Measurements from ENCODE around the gene ADAT1.
A peak's percentile ranks its signal among the peaks of the same experiment; 100 is the strongest.
"Not testable (repeated sequence)": the region's sequence is repeated elsewhere in the genome, so short reads cannot be mapped to it uniquely, and the experiment has no call there.

The ADAT1 gene

GRCh38 chr16:75618780-75619179, 4.3 kb downstream of the ADAT1 start:
- DNase-seq, result no peak

DNA sequence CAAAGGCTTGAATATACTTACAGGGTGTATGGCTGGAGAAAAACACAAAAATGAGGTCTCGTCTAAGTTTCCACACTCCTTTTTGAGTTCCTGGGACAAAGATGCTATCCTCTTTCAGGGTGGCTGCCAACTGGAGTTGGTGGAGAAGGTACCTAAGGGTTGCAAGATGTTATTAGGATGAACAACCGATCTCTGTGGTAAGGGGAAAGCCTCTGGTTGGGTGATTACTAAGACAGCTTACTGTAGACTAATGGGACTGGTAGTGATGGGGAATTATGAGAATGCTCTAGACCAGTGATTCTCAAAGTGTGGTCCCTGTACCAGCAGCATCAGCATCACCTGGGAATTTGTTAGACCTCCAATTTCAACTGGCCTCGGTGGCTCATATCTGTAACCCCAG, 6.0 kb downstream of the ADAT1 start:
- DNase-seq, result no peak

DNA sequence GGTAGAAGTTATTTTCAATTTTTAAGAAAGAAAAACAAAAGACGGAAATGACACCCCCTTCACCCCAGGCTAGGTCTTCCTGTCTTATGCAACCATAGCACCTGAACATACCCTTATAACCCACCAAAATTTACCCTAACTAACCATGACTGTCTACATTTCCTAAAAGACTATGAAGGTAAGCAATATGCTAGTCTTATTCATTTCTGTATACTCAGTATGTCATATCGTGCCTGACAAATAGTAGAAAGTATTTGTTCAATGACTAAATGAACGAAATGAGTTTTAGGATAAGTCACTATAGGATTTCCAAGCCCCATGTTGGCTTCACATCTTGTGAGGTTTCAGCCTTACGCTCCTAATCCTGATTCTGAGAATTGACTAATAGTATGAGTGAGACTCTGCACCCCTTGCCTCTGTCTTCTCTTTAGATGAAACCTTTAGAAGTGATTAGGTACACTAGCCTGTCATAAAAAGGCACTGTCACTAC, 6.5 kb downstream of the ADAT1 start:
- DNase-seq, result no peak

DNA sequence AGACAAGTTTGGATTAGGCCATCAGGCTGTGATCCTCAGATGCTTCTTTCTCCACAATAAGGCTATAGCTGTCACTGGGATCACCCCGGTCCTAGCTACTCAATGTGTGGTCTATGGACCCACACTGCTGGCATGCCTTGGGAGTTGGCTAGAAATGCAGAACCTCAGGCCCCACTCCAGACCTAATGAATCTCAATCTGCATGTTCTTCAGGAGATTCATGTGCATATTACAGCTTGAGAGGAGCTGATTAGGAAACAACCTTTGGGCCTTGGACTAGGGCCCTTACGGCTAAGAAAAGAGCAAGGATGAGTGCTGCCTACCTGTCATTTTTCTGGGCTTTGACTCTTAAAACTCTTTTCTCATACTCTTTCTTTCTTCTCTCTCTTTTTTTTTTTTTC, 7.5 kb downstream of the ADAT1 start:
- DNase-seq, result no peak

DNA sequence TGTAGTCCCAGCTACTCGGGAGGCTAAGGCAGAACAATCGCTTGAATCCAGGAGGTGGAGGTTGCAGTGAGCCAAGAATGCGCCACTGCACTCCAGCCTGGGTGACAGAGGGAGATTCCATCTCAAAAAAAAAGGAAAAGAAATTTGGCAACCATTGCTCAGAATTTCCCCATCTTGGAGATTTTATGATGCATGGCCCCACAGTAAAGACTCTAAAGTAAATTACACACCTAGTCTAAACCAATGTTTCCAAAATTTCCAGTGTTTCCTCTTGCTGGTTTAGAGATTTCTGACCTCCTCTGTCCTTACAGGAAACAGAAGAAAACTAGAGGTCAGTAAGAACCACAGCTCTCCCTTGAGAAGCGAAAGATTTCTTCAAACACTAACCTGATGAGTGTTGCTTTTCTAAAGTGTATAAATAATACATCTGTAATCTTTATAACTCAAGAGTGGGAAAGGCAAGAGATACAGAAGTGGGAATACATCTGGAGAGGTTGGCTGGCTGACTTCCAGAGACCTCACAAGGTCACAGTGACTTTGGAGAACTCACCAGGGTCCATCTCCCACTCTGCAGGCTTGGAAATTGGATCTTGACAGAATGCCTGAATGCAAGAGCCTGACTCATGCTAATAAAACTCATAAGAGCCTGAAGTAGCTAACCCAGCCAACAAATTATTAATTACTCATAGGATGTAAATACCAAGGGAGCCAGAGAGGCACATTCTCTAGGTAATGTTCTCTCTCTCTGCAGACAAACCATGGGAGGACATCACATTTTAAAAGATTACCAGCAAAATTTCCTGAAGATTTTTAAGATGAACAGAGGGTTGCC, 8.8 kb downstream of the ADAT1 start:
- no peak for DNase-seq

- no peak for DNase-seq
Observed at GRCh38 chr16:75606507-75606906, 16.6 kb downstream of the ADAT1 start.

DNA sequence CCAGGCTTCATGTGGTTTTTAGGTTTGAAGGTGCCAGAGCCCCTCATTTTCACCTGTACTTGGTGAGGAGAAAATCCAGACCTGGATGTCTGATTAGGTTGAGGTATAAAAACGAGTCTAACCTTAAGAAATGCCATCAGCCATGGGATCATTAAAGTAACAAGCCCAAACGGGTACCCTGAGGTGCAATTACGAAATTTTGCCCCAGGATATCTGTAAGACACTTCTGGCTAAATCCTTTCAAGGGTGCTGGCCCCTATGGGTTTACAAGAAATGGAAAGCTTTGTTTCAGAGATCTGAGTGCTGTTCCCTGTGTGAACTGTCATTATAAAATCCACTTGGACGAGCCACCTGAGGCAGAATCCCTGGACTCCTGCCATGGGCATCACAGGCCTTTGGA, 19.8 kb downstream of the ADAT1 start:
- DNase-seq, result no peak

- no peak for DNase-seq
Observed at GRCh38 chr16:75599452-75600277, 23.4 kb downstream of the ADAT1 start.

- peak; percentile 15 for DNase-seq
Observed at GRCh38 chr16:75593825-75594820, 29.0 kb downstream of the ADAT1 start.

DNA sequence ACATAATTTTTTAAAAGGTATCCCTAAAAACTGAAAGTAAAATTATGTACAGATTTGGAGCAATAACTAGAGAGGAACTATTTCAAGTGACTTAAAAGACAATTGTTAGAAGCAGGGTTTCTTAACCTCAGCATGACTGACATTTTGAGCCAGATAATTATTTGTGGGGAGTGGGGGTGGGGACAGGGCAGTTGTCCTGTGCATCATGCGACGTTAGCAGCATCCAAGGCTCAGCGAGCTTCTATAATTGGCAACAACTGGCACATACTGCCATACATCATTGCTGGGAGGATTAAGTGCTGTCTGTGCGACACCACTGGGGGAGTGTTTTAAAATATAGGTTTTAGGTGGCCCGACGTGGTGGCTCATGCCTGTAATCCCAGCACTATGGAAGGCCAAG, 29.8 kb downstream of the ADAT1 start:
- DNase-seq, result no peak

DNA sequence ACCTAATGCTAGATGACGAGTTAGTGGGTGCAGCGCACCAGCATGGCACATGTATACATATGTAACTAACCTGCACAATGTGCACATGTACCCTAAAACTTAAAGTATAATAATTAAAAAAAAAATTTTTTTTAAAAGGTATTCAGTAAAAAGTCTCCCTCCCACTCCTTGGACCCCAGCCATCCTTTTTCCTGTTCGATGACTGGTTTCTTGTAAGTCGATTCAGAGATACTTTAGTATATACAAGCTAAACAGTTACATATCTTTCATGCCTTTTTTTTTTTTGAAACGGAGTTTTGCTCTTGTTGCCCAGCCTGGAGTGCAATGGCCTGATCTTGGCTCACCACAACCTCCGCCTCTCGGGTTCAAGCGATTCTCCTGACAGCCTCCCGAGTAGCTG, 31.2 kb downstream of the ADAT1 start:
- not testable (repeated sequence) for DNase-seq

DNA sequence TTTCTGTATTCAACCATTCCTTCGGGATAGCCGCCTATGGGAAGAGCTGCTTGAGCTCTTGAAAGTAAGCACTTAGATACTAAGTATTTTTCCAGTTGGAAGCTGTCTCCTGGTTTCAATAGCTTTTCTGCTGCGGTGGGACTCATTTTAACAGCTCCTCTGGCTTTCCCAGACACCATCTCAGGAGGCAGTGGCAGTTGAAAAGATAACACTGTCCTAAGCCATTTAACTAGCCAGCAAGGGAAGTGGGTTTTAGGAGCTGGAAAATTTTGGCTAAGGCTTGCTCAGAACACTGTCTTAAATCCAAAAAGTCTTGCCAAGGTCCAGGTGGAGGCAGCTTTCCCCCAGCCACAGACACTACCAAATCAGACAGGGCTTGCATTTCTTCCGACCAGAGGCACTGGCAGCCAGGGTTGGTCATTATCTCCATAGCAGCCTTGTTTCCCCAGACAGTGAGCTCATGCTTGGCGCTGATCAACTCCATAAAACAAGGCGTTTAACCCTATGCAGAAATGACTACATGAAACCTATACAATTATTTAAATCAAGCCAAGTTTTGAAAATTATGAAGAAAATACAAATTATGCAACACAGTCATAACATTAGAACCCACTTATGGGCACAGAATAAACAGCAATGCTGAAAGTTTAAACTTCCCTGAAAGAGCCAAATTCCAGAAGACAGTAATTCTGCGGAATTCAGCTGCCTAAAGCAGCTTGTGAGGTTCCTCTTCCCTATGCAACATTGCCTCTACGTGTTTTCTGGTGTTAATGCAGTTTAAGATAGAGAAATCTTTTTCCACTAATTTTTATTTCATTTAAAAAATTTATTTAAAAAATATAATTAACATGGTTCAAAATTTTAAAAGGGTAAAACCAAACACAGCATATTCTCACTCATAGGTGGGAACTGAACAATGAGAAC, 31.9 kb downstream of the ADAT1 start:
- no peak for DNase-seq

- DNase-seq, result no peak
Observed at GRCh38 chr16:75589306-75589705, 33.8 kb downstream of the ADAT1 start.

DNA sequence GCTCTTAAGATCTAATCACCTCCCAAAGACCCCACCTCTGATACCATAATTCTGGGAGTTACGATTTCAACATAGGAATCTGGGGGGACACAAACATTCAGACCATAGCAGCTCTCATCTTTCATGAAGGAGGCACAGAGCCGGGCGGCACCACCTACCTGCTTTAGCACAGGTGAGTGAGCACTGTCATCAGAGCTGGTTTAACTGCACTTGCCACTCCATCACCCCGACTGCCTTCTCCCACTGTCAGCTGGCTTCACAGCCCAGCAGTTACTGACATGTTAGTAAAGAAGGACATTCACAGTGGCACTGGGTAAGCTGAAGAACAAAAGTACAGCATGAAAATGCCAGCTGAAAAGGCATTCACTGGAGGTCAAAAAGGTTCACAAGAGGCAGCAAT, 34.4 kb downstream of the ADAT1 start:
- DNase-seq, result no peak

DNA sequence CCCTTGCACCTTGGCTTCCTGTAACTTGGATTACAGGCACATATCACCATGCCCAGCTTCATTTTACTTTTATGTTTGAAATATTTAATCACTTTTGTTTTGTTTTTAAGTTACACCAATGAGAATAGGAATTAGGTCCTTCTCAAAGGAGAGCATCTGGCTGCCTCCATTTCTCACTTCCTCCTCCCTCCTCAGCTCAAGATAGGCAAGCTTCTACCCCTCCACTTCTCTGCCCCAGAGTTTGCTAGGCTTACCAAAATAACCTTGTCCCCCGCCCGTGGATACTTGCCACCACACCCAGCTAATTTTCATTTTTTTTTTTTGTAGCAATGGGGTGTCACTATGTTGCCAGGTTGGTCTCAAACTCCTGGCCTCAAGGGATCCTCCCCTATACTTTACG, 39.0 kb downstream of the ADAT1 start:
- no peak for DNase-seq

DNA sequence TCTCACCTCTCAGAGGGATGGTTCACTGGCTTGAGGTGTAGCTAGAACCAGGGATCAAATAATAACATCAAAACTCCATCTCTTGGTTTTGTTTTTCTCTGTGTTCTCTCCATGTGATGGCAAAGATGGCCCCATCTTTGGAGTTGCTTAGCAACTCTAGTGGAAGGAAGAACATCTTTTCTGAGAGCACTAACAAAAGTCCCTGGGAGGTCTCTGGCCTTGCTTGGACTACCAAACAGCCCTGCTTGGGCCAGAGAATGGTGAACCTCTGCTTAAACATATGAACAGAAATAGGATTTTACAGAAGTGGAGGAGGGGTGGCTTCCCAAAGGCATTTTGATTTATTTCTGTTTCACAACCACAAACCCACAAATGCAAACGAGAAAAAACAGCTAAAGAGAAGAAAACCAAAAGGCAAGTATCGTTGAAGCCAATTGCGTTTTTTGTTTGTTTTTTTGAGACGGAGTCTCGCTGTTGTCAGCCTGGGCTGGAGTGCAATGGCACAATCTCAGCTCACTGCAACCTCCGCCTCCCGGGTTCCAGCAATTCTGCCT, 43.7 kb downstream of the ADAT1 start:
- no peak for DNase-seq

- DNase-seq, result no peak
Observed at GRCh38 chr16:75578725-75579124, 44.4 kb downstream of the ADAT1 start.

- DNase-seq, result no peak
Observed at GRCh38 chr16:75578212-75578611, 44.9 kb downstream of the ADAT1 start.

DNA sequence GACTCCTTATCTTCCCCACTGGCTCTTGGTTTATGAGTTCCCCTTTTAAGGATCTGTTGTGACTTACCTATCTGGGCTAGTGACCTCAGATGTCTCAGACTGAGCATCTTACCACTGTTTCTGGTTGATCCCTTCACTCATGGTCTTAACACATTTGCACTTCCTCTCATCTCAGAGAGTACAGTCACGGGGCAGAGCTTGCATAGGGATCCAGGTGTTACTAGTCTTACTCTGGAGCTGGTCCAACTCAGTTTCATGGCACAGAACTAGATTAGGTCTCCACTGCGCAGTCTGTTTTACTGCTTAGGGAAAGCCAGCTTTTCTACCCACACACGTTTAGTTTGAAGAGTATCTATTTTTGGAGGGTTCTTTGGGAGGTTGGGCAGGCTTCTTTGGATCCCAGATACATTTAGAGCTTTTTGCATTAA, 46.7 kb downstream of the ADAT1 start:
- DNase-seq, result no peak

- no peak for DNase-seq
Observed at GRCh38 chr16:75575958-75576357, 47.1 kb downstream of the ADAT1 start.

DNA sequence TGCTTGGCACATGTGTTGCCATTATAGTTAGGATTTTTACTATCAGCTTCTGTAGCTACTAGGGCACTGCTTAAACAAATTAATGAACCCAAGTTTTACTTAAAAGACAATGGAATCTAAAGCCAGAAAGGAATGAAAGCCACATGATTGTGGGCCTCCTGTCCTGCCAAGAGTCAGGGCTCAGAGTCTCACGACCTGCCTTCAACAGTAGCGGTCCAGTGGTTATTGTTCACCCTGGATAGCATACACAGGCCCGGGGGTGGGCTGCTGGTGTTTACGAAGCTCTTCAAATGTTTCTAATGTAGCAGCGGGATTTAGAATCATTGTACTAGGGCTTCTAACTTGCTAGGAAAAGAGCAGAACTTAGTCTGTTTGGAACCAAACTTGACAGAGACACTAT, 49.1 kb downstream of the ADAT1 start:
- no peak for DNase-seq
